GM12892 (cell line): ENCODE results near the gene ATP2A2.

Source experiments
- POLR2AphosphoS5 ChIP-seq: IDR thresholded peaks from 2 replicates; pipeline ENCODE4 v1.6.1; 2011; ENCODE audit warnings: low read depth, low read length, control low read depth
- TAF1 ChIP-seq: IDR thresholded peaks from 2 replicates; pipeline ENCODE4 v1.6.1; 2011; ENCODE audit warnings: low read depth, mild to moderate bottlenecking, control low read depth, low read length, borderline replicate concordance

DNA sequence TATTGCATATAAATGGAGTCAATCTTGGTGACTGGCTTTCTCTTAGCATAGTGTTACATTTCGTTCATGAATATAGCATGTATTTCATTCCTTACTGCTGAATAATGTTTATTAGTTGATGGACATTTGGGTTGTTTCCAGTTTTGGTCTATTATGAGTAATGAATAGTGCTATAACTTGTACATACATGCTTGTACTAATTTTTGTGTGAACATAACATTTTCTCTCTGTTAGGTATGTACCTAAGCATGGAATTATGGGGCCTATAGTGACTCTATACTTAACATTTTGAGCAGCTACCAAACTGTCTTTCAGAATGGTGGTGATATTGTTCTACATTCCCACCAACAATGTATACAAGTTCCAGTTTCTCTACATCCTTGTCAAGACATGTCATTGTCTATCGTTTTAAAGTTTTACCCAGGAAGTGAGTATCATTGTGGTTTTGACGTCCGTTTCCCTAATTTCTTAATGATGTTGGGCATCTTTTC lies 23.1 kb downstream of the ATP2A2 start:
- TF ChIP-seq TAF1 (no peak), POLR2AphosphoS5 (no peak)
